Kidney capillary endothelial cell (primary cell): ENCODE results near the gene CSRP2.

Source experiments
- DNase-seq: peaks from one replicate; pipeline ENCODE4 v3.0.0-alpha.2; 2018; ENCODE audit warnings: low spot score

CSRP2 gene

GRCh38 chr12:76863005-76863670, 15.7 kb downstream of the CSRP2 start:
- no peak for DNase-seq

- no peak for DNase-seq
Measured at GRCh38 chr12:76860256-76860655, 18.6 kb downstream of the CSRP2 start.

GRCh38 chr12:76859611-76860010, 19.2 kb downstream of the CSRP2 start:
- no peak for DNase-seq

- no peak for DNase-seq
Measured at GRCh38 chr12:76856018-76856644, 22.7 kb downstream of the CSRP2 start.

GRCh38 chr12:76855271-76855670, 23.5 kb downstream of the CSRP2 start:
- no peak for DNase-seq

GRCh38 chr12:76852106-76852505, 26.7 kb downstream of the CSRP2 start:
- DNase-seq: no peak

- no peak for DNase-seq
Measured at GRCh38 chr12:76848132-76848531, 30.7 kb downstream of the CSRP2 start.

GRCh38 chr12:76847260-76847659, 31.6 kb downstream of the CSRP2 start:
- DNase-seq: no peak

- DNase-seq: no peak
Measured at GRCh38 chr12:76836633-76837032, 42.2 kb downstream of the CSRP2 start.

- no peak for DNase-seq
Measured at GRCh38 chr12:76830436-76830835, 48.4 kb downstream of the CSRP2 start.

- DNase-seq: peak; percentile 10
Measured at GRCh38 chr12:76820888-76821482, 57.8 kb downstream of the CSRP2 start.

- no peak for DNase-seq
Measured at GRCh38 chr12:76813972-76814371, 64.8 kb downstream of the CSRP2 start.

- no peak for DNase-seq
Measured at GRCh38 chr12:76813265-76813664, 65.6 kb downstream of the CSRP2 start.

GRCh38 chr12:76811976-76812375, 66.8 kb downstream of the CSRP2 start:
- DNase-seq: no peak

- no peak for DNase-seq
Measured at GRCh38 chr12:76810671-76811419, 68.0 kb downstream of the CSRP2 start.
